GM13976 (cell line): ENCODE data around the gene GTF3C1.

Source experiments
- DNase-seq: peaks from one replicate; pipeline ENCODE4 v3.0.0; 2012; ENCODE audit warnings: low spot score
- in situ Hi-C: fragments of 300-500 bp; cut with MboI; formaldehyde crosslinking; loops from one replicate; pipeline ENCODE4 v1.12.0; 2022; ENCODE audit warnings: low sequenced_read_pairs, mixed read lengths, inconsistent platforms; ENCODE audit not compliant: unreplicated experiment
- TF ChIP-seq, protein P1 (sequence below): IDR thresholded peaks from 2 replicates; pipeline ENCODE4 v1.5.1; 2012; ENCODE audit warnings: borderline replicate concordance, mild to moderate bottlenecking; ENCODE audit not compliant: insufficient read depth; ENCODE audit errors: extremely low read depth, missing control alignments, control extremely low read depth

Gene GTF3C1

DNA sequence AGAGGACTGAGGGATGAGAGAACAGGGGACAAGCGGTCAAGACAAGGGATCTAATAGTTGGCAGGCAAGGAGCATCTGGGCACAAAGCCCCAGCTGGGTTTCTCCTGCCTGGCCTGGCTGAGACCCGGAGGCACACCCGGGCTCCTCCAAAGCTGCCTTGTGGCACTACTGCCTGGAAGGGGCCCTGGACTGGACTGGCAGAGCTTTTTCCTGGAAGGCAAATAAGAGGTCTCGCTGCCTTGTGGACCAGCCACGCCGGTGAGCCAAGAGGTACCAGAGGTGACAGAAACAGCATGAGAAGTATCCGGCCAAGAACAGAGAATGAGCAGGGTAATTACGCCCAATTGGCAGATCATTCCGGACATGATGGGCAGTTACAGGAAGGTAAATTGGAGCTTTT is 64.6 kb downstream of the GTF3C1 start:
- DNase-seq: no peak
- TF ChIP-seq, protein P1, sequence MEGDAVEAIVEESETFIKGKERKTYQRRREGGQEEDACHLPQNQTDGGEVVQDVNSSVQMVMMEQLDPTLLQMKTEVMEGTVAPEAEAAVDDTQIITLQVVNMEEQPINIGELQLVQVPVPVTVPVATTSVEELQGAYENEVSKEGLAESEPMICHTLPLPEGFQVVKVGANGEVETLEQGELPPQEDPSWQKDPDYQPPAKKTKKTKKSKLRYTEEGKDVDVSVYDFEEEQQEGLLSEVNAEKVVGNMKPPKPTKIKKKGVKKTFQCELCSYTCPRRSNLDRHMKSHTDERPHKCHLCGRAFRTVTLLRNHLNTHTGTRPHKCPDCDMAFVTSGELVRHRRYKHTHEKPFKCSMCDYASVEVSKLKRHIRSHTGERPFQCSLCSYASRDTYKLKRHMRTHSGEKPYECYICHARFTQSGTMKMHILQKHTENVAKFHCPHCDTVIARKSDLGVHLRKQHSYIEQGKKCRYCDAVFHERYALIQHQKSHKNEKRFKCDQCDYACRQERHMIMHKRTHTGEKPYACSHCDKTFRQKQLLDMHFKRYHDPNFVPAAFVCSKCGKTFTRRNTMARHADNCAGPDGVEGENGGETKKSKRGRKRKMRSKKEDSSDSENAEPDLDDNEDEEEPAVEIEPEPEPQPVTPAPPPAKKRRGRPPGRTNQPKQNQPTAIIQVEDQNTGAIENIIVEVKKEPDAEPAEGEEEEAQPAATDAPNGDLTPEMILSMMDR: no peak
- in situ Hi-C loops: no loop called here

DNA sequence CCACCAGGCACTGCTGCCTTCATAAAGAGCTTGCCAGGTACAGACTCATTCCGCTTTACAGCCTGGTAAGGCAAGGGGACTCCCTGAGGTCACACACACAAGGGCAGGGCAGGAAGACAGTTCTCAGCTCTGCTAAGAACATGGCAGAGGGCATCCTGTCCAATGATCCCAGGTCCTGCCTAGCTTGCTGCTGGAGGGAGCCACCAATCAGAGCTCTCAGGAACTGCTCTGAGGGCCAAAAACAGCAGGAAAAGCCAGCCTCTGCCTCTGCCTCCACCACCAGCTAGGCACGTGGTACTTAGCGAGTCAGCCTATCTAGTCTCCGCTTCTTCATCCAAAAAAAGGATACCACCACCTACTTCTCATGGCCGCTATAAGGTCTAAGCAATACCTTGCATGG is 66.1 kb downstream of the GTF3C1 start:
- in situ Hi-C loops: no loop called here
- TF ChIP-seq, protein P1: no peak
- DNase-seq: no peak

DNA sequence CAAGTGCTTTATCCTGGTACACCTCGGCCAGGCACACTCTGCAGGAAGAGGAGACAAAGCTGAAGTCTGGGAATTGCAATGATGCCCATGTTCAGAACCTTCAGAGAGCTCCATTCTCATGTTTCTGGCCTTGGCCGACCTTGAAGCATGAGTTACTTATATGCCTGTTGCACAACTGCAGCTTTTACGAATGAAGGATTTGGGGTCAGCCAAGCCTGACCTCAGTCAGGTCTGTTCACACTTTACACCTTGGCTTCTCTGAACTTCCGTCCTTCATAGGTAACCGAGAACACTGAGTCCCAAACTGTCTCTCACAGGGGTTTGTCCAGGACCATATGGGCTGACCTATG is 66.7 kb downstream of the GTF3C1 start:
- DNase-seq: no peak
- TF ChIP-seq, protein P1: no peak
- in situ Hi-C loops: no loop called here

DNA sequence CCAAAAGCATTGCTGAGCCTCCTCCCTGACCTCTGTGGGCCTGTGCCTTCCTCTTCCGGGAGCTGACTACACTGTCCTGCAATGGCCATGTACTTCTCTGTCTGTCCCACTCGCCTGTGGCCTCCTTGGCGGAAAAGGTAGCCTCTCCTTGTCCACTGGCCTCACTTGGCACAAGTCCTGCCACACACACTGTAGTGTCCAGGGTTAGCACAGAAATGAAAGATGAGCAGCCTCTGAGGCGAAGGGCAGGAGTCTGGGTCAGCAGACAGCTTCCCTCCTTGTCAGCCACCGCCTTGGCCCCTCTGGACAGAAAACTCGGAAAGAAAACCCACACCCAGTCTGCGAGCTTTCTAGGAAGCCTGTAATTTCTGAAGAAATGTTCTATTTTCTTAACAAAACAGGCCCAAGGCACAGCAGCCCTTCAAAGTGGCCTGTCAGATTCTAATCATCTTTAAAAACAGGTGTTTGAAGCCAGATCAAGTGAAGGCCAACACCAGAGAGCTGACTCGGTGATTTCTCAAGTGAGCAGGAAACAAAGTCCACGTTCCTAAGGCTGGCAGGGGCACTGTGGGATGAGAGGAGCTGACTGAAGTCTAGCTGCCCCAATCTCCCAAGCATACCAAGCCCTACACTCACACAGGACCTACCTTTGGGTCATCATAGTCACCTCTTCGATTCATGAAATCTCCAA is 67.2 kb downstream of the GTF3C1 start:
- TF ChIP-seq, protein P1: no peak
- in situ Hi-C loops: no loop called here
- no peak for DNase-seq

DNA sequence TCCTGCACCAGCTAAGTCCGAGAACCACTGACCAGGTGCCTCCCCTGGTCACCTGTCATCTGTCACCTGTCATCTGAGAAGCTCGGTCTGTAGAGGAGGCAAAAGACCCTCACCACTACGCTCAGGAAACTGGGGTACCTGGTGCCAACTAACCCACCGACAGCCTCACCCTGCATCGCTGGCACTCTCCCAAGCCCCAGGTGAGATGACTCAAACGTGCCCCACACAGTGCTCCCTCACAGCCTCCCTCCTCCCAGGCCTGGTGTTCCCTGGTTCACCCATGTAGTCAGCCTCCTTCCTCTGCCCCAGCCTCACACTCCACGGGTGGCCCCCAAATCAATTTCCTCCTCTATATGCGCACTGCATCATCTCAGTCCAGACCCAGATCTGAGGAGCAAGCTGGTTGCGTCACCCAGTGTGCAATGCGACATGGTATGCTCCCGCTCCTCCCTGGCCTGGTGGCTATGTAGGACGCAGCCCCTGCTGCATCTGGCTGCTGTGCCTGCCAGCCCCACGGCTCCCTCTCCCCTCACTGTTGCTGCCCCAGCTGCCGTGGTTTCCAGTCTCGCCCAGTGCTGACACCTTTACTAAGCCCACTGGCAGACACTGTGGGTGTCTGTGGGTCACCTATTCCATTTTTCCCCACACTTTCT is 68.3 kb downstream of the GTF3C1 start:
- TF ChIP-seq, protein P1: no peak
- in situ Hi-C loops: no loop called here
- no peak for DNase-seq

DNA sequence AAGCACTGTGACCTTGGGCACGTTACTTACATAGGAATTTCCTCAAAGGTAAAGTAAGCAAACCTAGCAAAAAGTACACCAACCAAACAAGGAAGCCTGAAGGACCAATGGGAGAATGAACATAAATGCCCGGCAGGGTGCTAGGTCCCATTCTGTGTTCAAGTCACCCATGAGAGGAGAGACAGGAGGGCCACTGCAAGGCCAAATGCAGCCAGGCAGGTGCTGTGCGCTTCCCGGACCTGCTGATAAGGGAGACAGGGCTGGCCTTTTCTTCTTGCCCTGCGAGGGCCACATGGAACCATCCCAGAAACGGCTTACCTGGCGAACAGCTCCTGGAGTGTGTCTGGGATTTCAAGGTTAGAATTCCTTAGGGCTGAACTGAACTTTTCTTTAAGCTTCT is 69.0 kb downstream of the GTF3C1 start:
- TF ChIP-seq, protein P1: no peak
- no peak for DNase-seq
- in situ Hi-C loops: no loop called here
